Posterior cingulate gyrus (tissue), 11 donors: Measurements from ENCODE around the gene NDUFS7.

Experiments used
- DNase-seq, 10 donors: peaks; one replicate each; pipeline versions ENCODE4 v3.0.0 to v3.0.0-alpha.2; 2020 to 2021; ENCODE audit warnings: mixed read lengths in 3 of 10
- intact Hi-C: fragments of 100-400 bp; cut with DNase I; formaldehyde crosslinking; loops from one replicate; pipeline ENCODE4 v1.15.1; 2023

NDUFS7 gene

GRCh38 chr19:1383312-1384084 lies at the start of gene NDUFS7:
Gene NDUFS7, plus strand, starts transcription at chr19:1383907. Its CDS starts 20 bp downstream, at chr19:1383927.
- intact Hi-C loops, result no loop called here
- DNase-seq, result peak; percentile 88 to 98 (median 91)

DNA sequence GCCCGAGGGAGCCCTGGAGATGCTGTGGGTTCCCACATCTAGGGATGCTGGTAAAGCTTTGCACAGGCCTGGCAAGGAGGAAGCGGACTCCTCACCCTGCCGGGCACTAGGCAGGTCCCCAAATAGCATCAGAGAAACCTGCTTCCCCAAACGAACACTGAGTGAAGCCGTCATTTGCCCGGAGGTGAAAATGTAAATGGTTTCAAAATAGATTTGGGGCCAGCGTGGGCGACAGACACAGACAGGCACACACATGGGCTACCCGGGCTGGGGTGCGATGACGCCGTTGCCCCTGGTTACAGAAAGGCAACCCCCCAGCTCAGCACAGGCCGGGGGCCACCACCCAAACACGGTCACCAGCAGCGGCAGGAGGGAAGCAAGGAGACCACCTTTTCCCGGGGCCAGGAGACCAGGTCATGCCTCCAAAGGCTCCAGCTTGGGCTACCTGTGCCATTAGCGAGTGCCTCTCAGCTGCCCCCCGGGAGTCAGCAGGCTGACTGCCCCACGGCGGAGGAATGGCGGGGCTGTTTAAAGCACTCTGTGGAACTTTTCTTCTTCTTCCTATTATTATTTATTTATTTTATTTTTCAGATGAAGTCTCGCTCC lies 47.5 kb upstream of the NDUFS7 start:
- intact Hi-C loops, result no loop called here
- no peak for DNase-seq

DNA sequence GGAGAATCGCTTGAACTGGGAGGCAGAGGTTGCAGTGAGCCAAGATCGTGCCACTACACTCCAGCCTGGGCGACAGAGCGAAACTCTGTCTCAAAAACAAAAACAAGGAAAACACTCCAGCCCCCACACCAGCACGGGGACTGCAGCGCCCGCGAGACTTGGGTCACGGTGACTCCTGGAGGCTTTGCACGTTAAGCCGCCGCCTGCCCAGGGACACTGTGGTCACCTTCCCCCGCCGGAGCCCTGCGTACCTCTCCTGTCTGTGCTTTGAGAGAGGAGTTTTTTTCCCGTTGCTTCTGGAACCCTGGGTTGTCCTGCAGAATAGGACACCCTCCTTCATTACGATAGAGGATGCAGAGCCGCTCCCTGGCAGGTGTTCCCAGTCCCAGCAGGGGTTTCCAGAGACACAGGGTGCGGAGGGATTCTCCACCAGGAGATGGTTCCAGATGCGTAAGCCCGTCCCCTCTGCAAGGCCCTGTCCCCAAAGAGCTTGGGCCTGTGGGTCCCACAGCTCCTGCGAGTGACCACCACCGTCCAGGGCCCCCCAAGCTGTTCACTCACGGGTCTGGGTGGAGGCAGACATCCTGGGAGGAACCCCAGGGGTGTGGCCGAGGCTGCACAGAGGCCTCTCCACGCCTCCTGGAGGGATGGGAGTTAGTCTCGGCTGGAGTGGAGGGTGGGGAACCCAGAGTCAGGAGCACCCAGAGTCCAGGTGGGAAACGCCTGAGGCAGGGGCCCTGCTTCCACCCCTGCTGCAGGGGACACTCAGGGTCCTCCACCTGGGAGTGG lies 42.8 kb upstream of the NDUFS7 start:
- peak in 1 of 10 donors; percentile 75 for DNase-seq
- intact Hi-C loops, result no loop called here

DNA sequence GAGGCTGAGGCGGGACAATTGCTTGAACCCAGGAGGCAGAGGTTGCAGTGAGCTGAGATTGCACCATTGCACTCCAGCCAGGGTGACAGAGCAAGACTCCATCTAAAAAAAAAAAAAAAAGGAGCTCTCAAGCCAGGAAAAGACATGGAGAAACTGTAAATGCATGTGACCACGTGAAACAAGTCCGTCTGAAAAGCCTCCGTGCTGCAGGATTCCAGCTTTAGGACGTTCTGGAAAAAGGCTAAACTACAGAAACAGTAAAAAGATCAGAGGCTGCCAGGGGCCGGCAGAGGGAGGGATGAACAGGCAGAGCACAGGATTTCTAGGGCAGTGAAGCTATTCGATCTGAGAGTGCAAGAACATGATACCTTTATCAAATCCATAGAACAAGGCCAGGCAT lies 40.7 kb upstream of the NDUFS7 start:
- intact Hi-C loops, result no loop called here

GRCh38 chr19:1349211-1349610 lies 34.5 kb upstream of the NDUFS7 start:
- intact Hi-C loops, result no loop called here
- DNase-seq, result no peak

More for the DNA sequence above, 40.7 kb upstream of the NDUFS7 start:
- DNase-seq, result no peak

DNA sequence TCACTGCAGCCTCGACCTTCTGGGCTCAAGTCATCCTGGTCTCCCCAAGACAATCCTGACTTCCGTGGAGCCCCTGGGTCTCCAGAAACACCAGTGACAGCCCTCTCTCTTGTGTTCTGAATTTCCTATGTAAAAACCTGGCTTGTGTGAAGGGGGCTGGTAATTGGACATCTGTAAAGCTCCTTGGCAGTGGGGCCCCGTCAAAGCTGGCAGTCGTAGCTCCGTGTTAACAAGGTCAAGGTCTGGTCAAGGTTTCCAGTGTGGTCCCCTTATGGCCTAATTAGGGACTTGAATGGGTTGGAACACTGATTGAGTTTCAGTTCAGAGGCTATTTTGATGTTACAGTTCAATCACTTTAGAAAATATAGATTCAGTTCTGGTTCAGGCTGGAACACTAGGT lies 32.8 kb upstream of the NDUFS7 start:
- DNase-seq, result no peak
- intact Hi-C loops, result loop anchor here (5.0 kb wide), 1 partner anchor 34 kb away; no protein-coding TSS in a partner anchor

- DNase-seq, result no peak
- intact Hi-C loops, result loop anchor here (5.0 kb wide), 1 partner anchor 34 kb away; no protein-coding TSS in a partner anchor
Observed at GRCh38 chr19:1351381-1351851, 32.3 kb upstream of the NDUFS7 start.

DNA sequence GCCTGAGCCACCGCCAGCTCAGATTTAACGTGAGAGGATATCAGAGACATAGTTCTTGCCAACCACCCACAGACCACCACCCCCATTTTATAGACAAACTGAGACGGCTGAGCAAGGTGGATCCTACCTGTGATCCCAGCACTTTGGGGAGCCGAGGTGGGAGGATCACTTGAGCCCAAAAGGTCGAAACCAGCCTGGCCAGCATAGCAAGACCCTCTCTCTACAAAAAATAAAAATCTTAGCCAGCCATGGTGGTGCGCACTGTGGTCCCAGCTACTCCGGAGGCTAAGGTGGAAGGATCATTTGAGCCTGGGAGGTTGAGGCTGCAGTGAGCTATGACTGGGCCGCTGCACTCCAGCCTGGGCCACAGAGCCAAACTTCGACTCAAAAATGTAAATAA lies 30.6 kb upstream of the NDUFS7 start:
- intact Hi-C loops, result loop anchor here (5.0 kb wide), 1 partner anchor 36 kb away; no protein-coding TSS in a partner anchor
- no peak for DNase-seq

- no peak for DNase-seq
- intact Hi-C loops, result loop anchor here (5.0 kb wide), 3 partner anchors 38 to 78 kb away; partner anchors contain the start of genes FAM174C and GAMT
Observed at GRCh38 chr19:1354970-1355567, 28.6 kb upstream of the NDUFS7 start.

DNA sequence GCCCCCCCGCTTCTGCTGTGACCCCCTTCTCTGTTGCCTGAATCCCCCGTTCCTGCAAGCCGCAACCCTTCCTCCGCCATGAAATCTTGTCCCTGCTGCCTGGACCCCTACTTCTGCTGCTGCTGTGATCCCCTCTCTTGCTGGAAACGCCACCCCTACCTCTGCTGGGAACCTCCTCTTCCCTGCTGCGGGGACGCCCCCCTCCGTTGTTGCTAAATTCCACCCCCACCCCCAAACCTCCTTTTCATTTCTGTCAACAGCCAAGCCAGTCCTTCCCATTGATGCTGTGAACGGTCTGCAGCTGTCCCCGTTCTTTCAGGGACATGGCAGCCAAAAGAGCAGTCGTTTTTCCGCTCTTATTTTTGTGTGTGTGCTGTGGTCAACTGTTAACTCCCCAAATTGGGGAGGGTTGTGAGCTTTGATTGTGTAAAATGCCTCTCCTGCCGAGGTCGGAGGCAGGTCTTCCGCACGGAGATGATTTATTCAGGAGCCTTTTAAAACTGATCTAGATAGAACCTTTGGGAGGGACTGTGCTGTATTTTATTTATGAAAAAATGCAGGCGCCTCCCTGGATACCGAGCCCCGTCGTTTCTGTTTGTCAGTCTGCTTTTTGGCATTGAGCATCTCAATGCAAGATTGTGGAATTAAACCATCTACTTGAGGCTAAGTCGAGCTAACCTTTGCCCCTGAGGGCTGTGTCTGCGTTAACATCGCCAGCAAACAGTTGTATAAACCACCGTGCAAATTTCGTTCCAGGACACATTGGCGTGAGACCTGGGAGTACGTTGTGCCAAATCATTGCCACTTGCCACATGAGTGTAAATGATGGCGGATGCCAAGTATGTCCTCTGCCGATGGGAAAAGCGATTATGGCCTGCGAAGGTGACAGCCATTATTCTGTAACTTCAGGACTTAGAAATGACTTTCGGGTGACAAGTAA lies 27.9 kb upstream of the NDUFS7 start:
- intact Hi-C loops, result loop anchor here (5.0 kb wide), 2 partner anchors 46 to 79 kb away; partner anchors contain the start of genes FAM174C and GAMT
- DNase-seq, result peak in 9 of 10 donors; percentile 35 to 92 (median 52)

GRCh38 chr19:1356508-1356865 lies 27.2 kb upstream of the NDUFS7 start:
- no peak for DNase-seq
- intact Hi-C loops, result loop anchor here (5.0 kb wide), 2 partner anchors 46 to 79 kb away; partner anchors contain the start of genes FAM174C and GAMT

DNA sequence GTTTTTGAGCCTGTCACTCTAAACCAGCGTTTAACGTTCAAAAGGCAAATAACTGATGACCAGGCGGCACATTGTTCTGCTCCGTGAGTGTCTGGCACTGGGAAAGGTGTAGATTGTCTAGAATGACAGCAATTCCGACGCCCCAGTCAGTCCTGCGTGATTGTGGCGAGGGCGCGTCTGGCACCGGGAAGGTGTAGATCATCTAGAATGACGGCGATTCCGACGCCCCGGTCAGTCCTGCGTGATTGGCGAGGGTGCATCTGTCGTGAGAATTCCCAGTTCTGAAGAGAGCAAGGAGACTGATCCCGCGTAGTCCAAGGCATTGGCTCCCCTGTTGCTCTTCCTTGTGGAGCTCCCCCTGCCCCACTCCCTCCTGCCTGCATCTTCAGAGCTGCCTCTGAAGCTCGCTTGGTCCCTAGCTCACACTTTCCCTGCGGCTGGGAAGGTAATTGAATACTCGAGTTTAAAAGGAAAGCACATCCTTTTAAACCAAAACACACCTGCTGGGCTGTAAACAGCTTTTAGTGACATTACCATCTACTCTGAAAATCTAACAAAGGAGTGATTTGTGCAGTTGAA lies 26.1 kb upstream of the NDUFS7 start:
- intact Hi-C loops, result loop anchor here (5.0 kb wide), 2 partner anchors 45 to 80 kb away; partner anchors contain the start of genes FAM174C and GAMT
- DNase-seq, result no peak

- intact Hi-C loops, result no loop called here
- no peak for DNase-seq
Observed at GRCh38 chr19:1360126-1360817, 23.4 kb upstream of the NDUFS7 start.

- intact Hi-C loops, result no loop called here
- peak; percentile 76 to 97 (median 82) for DNase-seq
Observed at GRCh38 chr19:1360818-1361461, 22.8 kb upstream of the NDUFS7 start.

DNA sequence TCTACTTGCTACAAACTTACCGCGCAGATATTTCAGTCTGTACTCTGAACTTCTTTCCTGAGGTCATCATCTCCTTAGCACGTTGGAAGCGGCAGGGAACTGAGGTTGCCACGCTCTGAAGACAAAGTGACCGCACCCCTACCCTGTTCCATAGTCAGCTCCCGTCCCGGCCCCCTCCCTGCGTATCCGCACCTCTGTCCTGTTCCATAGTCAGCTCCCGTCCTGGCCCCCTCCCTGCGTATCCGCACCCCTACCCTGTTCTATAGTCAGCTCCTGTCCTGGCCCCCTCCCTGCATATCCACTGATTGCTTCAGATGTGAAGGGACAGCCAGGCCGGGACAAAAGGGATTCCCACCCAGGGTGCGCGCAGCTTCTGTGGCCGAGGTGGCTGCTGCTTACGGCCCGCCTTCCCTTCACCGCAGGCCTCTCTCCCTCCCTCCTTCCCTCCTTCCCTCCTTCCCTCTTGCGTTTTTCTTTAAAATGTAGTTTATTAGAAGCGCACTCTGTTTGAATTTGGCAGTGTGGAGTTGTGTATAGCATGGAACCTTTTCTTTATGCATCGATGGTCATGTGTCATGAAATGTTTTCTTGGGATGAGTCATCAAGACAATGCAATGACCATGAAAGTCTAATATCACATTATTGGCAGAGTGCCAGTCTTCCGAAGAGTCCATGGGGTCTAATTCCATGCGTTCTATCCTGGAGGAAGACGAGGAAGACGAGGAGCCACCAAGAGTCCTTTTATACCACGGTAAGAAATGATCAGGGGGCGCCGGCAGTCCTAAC lies 21.9 kb upstream of the NDUFS7 start:
- DNase-seq, result no peak
- intact Hi-C loops, result no loop called here

GRCh38 chr19:1362387-1363257 lies 21.1 kb upstream of the NDUFS7 start:
- no peak for DNase-seq
- intact Hi-C loops, result no loop called here
